Transverse colon (tissue), 4 donors: ENCODE measurements around the gene CILP. TPM values are rescaled to one million over a fixed set of nuclear protein-coding genes. Genes with fewer than 3 reads are reported as not detected.
"Not testable (repeated sequence)": the region's sequence is repeated elsewhere in the genome, so short reads cannot be mapped to it uniquely, and the experiment has no call there.

ENCODE experiments used
- DNase-seq: peaks from one replicate; pipeline ENCODE4 v3.0.0-alpha.2; 2019
- H3K27ac ChIP-seq, 4 donors: fragments of 200-600 bp; sonication (generic); 2 replicates each; pipeline ENCODE4 v1.5.1; 2016 to 2018; ENCODE audit warnings: inconsistent platforms in 4 of 4
- H3K27me3 ChIP-seq: fragments of 200-600 bp; sonication (generic); 2 replicates; pipeline ENCODE4 v1.5.1; 2017; ENCODE audit warnings: inconsistent platforms
- H3K36me3 ChIP-seq, 4 donors: fragments of 200-600 bp; sonication (generic); 2 replicates each; pipeline ENCODE4 v1.5.1; 2017 to 2019; ENCODE audit warnings: inconsistent platforms in 4 of 4
- H3K4me1 ChIP-seq, 4 donors: fragments of 200-600 bp; sonication (generic); 2 replicates each; pipeline ENCODE4 v1.5.1; 2017 to 2020; ENCODE audit warnings: inconsistent platforms in 4 of 4
- H3K4me3 ChIP-seq, 4 donors: fragments of 200-600 bp; sonication (generic); 1 replicate in 1 of 4; 2 replicates in 3 of 4; pipeline versions ENCODE4 v1.5.1 to v1.6.1; 2017 to 2019; ENCODE audit warnings: inconsistent platforms in 4 of 4
- H3K9me3 ChIP-seq, 2 donors: fragments of 200-600 bp; sonication (generic); 2 replicates each; pipeline ENCODE4 v1.5.1; 2017 to 2019; ENCODE audit warnings: inconsistent platforms in 2 of 2
- CTCF ChIP-seq, 5 experiments: fragments of 200-600 bp in 3 of 5; fragments of 450-650 bp in 2 of 5; sonication (generic) in 3 of 5; IDR thresholded peaks; 1 replicate in 2 of 5; 2 replicates in 3 of 5; pipeline ENCODE4 v1.5.1; 2016 to 2017; ENCODE audit warnings: antibody characterized with exemption in 5 of 5, inconsistent platforms in 3 of 5, mild to moderate bottlenecking in 2 of 5, moderate library complexity in 1 of 5
- EP300 ChIP-seq: sonication (generic); formaldehyde crosslinking; IDR thresholded peaks from one replicate; pipeline ENCODE4 v1.6.1; 2017; ENCODE audit warnings: antibody characterized with exemption, low read depth
- POLR2A ChIP-seq: fragments of 450-650 bp; IDR thresholded peaks from one replicate; pipeline ENCODE4 v1.6.1; 2016; ENCODE audit warnings: antibody characterized with exemption, mild to moderate bottlenecking, moderate library complexity
- POLR2AphosphoS5 ChIP-seq, 3 donors: sonication (generic); formaldehyde crosslinking; IDR thresholded peaks; one replicate each; pipeline ENCODE4 v1.6.1; 2016; ENCODE audit warnings: antibody characterized with exemption in 3 of 3
- WGBS, 2 donors: methylation state at CpG; one replicate each; pipeline ENCODE4 v1.1.5; 2018; ENCODE audit warnings: low coverage in 1 of 2; 5-methylcytosine and 5-hydroxymethylcytosine counted together
- in situ Hi-C, 4 donors: fragments of 200-750 bp; cut with MboI; loops; one replicate each; pipeline versions ENCODE4 v1.15.0 to v1.15.1; 2017; ENCODE audit warnings: low sequenced_read_pairs in 3 of 4, low pct_ligation_motif_present in 1 of 4, low pct_unique_long_range_greater_than_20kb in 1 of 4
- intact Hi-C: fragments of 100-400 bp; cut with DNase I; formaldehyde crosslinking; loops from one replicate; pipeline ENCODE4 v1.15.1; 2023; ENCODE audit warnings: low total_unique reads
- total RNA-seq, 4 donors: library from RNA; depleted of rRNA; stranded (reverse); fragments of >200 nt; gene quantifications; one replicate each; pipeline ENCODE4 v1.1.0, GENCODE V29; 2016

CILP gene
- total RNA-seq, 4 donors from 2014 or later = 8.1 to 89.6 (median 18.5) TPM

GRCh38 chr15:65183865-65184159 lies 27.5 kb downstream of the CILP start:
- Histone ChIP-seq H3K27me3 (no peaks in the 10 kb centered on the region), H3K4me1 (peaks cover 9 to 43% (median 24%) of the 10 kb centered on the region in 4 donors), H3K27ac (peak overlapping the region; percentile 95 to 98 (median 96)), H3K4me3 (peak overlapping the region; percentile 70 to 97 (median 86)), H3K36me3 (peaks cover 0 to 12% (median under 1%) of the 10 kb centered on the region in 4 donors), H3K9me3 (no peaks in the 10 kb centered on the region)
- DNase-seq = no peak
- in situ Hi-C loops = loop anchor here in 3 of 4 donors (10.0 kb wide), 2 partner anchors 91 to 111 kb away; partner anchors contain the start of gene RNU5A-1 (in 1 of the 3)
- TF ChIP-seq POLR2A (no peak), POLR2AphosphoS5 (IDR thresholded peaks at IDR 0.05) (no peak), EP300 (no peak), CTCF (IDR thresholded peaks at IDR 0.05) (no peak)
- intact Hi-C loops = no loop called here
- 1 to 7% methylated on average over 4 of the region's 4 CpGs for WGBS, 2 donors

DNA sequence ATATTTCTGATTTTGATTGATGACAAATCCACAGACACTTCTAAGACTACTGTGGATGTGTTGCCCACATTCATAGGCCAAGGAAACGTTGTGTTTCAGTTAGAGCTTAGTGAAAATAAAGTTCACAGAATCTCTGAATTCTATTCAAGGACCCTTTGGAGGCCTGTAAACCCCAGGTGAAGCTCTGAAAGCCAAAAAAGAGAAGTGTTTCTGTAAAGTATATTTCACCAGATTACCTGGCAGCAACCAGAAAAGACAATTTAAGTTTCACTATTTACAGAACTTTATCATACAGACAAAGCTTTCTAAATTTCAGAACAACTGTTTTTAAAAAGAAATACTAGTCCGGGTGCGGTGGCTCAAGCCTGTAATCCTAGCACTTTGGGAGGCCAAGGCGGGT lies 28.7 kb downstream of the CILP start:
- 72 to 76% methylated on average over 4 of the region's 4 CpGs for WGBS, 2 donors
- TF ChIP-seq CTCF (IDR thresholded peaks at IDR 0.05) (no peak), EP300 (no peak), POLR2A (no peak), POLR2AphosphoS5 (IDR thresholded peaks at IDR 0.05) (no peak)
- in situ Hi-C loops (loop anchor here in 3 of 4 donors (10.0 kb wide), 2 partner anchors 92 to 112 kb away; partner anchors contain the start of gene RNU5A-1 (in 1 of the 3)), intact Hi-C loops (no loop called here)
- H3K36me3 ChIP-seq = peaks cover 0 to 23% (median 7%) of the 10 kb centered on the region in 4 donors
- no peaks in the 10 kb centered on the region for H3K27me3 ChIP-seq
- H3K4me1 ChIP-seq = peaks cover 9 to 43% (median 24%) of the 10 kb centered on the region in 4 donors
- no peaks in the 10 kb centered on the region for H3K9me3 ChIP-seq
- H3K4me3 ChIP-seq = peak overlapping the region in 1 of 4 donors; percentile 94
- peak overlapping the region in 2 of 4 donors; percentile 95 to 96 for H3K27ac ChIP-seq
- DNase-seq = no peak

- H3K9me3 ChIP-seq, H3K27me3 ChIP-seq, H3K4me3 ChIP-seq, intact Hi-C loops, H3K27ac ChIP-seq, DNase-seq: not testable (repeated sequence)
- Histone ChIP-seq H3K4me1 (peaks cover 9 to 43% (median 24%) of the 10 kb centered on the region in 4 donors), H3K36me3 (peaks cover 0 to 31% (median 10%) of the 10 kb centered on the region in 4 donors)
- in situ Hi-C loops = loop anchor here in 3 of 4 donors (10.0 kb wide), 2 partner anchors 93 to 113 kb away; partner anchors contain the start of gene RNU5A-1 (in 1 of the 3)
- WGBS, 2 donors = 88 to 97% methylated on average over 7 to 15 of the region's 15 CpGs
Observed at GRCh38 chr15:65181582-65182353, 29.5 kb downstream of the CILP start.

- H3K27ac ChIP-seq = no peak overlapping the region
- no peaks in the 10 kb centered on the region for H3K27me3 ChIP-seq
- DNase-seq = no peak
- H3K36me3 ChIP-seq = peaks cover 0 to 37% (median 17%) of the 10 kb centered on the region in 4 donors
- H3K9me3 ChIP-seq = no peaks in the 10 kb centered on the region
- peaks cover 9 to 36% (median 20%) of the 10 kb centered on the region in 4 donors for H3K4me1 ChIP-seq
- no peak for TF ChIP-seq CTCF (IDR thresholded peaks at IDR 0.05)
- no peak for TF ChIP-seq POLR2AphosphoS5 (IDR thresholded peaks at IDR 0.05)
- no peak for TF ChIP-seq EP300
- no peak for TF ChIP-seq POLR2A
- WGBS, 2 donors = 80 to 95% methylated on average over 2 to 3 of the region's 3 CpGs
- no peak overlapping the region for H3K4me3 ChIP-seq
- in situ Hi-C loops = loop anchor here in 3 of 4 donors (10.0 kb wide), 2 partner anchors 95 to 115 kb away; partner anchors contain the start of gene RNU5A-1 (in 1 of the 3)
- intact Hi-C loops = no loop called here
Observed at GRCh38 chr15:65180167-65180566, 31.1 kb downstream of the CILP start.
